SKM-1 treated with dmso at 0.1 percent for 144 hours (cell line): ENCODE results near the gene RNF19B.
"Not testable (repeated sequence)": the region's sequence is repeated elsewhere in the genome, so short reads cannot be mapped to it uniquely, and the experiment has no call there.

Experiments
- DNase-seq: peaks from one replicate; lab custom pipeline; 2025; ENCODE audit not compliant: unreplicated experiment; lab: John Stamatoyannopoulos, UW

Gene RNF19B

DNA sequence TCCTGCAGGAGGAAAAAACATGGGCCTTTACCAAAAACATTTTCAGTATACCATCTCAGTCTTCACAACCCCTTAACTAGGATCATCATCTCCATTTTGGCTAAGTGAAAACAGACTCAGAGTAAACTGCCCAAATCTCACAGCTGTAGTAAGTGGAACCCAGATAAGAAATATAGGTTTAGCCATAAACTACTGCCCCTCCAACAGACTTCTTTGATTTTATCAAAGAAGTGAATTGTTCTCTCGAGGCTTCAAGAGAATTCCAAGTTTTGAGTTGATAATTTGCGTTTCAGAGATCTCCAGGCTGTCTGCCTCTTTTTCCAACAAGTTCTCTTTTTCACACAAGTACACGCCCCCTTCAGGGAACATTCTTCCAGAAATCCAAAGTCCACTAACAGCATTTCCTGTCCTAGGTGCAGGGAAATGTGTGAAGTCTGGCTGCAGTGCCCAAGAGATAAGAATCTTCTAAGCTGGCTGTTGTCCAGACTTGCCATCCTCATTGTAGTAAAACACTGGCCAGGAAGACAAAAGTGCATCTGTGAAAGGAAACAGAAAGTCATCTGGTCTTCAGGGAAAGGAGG lies 30.8 kb downstream of the RNF19B start:
- no peak for DNase-seq

DNA sequence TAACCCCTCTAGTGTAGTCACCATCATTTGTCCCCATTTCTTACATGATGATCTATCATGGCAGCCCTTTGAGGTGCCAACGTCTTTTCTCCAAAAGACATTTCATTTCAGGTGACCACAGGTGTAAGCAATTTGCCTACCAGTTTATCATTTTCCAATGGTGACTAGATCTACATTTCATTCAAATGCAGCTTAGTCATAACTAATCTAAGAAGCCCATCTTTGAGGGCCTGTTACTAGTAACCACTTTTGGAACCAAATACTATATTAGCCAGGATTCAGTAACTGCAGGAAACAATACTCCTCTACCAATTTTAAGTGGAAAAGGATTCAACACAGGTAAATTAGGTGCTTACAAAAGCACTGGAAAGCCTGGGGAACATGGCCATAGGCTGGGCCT lies 32.8 kb downstream of the RNF19B start:
- DNase-seq, result no peak

DNA sequence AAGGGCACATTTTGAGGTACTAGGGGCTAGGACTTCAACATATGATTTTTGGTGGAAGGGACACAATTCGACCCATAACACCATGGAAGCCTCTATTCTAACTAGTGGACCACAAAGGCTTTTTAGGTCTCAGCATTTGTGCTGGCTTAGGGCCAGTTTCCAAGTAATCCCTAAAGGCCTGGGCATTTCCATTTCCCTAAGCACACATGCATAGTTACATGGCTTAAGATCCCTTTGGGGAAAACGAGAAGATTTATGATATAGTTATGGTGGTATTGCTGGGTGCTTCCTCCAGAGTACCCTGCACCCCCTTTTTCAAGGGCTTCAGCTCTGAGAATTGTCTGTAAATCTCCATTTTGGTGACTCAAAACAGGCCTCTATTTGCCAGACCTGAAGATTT lies 35.2 kb downstream of the RNF19B start:
- no peak for DNase-seq

DNA sequence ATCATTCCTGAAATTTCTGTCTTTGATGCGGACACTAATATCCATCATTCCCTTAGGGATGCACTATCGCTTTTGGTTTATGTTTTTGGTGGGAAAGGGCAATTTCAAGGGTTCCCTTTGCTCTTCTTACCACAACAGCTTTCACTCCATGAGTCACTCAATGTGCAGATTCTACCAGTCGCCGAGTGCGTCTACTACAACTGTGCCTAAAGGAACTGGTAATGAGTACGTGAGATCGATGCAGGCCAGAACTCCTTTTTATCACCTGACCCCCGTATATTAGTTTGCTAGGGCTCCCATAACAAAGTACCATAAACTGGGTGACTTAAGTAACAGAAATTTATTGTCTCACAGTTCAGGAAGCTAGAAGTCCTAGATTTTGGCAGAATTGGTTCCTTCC lies 35.9 kb downstream of the RNF19B start:
- no peak for DNase-seq

DNA sequence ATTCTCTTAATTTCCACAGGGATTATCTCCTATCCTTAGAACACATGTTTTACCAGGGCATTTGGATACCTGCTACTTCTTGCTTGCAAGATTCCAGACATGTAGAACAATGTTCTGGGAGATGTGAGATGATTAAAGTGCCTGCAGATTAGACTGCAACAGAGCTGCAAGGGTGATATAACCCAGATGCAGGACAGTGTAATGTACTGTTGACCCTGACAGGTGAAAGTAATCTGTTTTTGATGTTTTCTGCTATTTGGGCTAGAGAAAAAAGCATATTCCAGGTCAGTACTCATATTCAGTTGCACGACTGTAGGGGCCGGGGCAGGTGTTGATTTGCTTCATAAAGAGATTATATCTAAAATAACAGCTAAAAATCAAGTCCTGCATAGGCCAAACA lies 36.3 kb downstream of the RNF19B start:
- DNase-seq, result no peak

DNA sequence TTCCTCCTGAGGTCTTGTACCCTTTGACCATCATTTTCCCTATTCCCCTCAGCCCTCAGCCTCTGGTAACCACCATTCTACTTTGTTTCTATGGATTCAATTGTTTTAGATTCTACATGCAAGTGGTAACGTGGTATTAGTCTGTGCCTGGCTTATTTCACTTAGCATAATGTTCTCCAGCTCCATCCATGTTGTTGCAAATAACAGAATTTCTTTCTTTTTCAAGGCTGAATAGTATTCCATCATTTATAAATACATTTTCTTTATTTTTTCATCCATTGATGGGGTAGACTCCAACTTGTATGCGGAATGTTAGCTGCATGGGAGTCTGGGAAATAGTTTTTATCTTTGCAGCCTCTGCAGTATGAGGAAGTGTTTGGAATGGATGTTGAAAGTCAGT lies 37.2 kb downstream of the RNF19B start:
- no peak for DNase-seq

DNA sequence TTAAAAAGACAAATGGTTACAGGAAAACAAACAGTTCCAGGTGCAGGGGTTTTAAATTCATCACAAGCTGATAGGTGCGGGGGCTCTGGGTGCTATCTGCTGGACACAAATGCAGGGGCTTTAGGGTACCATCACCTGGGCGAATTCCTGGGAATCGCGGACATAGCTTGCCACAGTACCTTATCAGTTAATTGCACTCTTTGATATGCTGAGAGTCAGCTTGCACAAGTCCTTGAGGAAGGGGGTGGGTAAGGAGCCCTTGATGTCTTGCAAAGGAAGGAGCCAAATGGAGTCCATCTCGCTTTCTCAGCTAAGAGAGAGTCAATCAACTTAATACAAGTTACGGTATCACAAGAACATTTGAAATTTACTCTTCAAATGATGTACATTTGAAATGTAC lies 38.0 kb downstream of the RNF19B start:
- DNase-seq, result no peak

DNA sequence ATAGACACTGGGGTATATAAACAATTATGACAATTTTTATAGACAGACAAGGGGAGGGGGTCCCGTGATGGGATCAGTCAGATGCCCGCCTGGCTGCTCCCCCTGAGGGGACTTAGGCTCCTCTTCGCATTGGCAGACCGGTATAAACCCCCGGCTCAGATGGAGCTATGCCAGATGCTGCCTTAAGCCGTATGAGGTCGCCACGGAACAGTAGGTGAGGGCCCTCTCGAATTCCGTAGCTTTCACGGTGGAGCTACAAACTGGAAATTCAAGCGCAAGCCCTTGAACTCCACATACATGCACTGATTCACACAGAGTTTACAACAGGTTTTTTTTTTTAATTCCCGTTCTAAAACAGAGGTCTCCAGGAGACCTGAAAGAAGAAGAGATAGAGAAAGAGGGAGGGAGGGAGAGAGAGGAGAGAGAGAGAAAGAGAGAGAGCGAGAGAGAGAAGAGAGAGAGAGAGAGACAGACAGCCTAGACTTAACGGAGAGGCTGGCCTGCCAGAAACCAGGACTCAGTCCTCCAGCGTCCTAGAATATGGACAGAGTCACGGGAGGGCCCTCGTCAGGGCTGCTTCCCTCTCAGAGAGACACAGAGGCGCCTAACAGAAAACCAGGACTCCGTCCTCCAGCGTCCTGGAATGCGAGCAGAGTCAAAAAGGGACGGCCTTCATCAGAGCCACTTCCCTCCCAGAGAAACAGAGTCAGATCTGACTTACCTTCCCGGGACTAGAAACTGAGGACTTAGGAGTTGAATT lies 39.0 kb downstream of the RNF19B start:
- DNase-seq, result no peak

DNA sequence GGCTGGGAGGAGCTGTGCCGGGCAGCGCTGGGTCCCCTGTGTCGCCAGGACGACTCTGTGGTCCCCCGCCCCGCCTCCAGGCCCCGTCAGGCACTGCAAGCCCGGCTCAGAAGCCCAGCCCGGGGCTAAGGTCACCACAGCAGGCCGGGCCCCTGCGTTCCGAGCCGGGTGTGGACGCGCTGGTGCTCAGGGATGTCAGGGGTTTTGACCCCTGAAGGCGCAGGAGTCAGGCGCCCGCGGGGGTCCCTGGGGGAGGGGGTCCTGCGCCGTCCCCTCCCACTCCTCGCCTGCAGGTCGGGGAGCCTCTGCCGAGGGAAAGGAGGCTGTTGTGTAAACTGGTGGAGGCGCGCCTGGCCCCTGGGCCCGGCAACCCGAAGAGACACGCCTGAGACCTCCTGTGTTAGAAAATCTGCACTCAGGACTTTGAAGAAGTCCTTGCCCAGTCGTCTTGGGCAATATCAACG lies 39.7 kb downstream of the RNF19B start:
- DNase-seq, result no peak

DNA sequence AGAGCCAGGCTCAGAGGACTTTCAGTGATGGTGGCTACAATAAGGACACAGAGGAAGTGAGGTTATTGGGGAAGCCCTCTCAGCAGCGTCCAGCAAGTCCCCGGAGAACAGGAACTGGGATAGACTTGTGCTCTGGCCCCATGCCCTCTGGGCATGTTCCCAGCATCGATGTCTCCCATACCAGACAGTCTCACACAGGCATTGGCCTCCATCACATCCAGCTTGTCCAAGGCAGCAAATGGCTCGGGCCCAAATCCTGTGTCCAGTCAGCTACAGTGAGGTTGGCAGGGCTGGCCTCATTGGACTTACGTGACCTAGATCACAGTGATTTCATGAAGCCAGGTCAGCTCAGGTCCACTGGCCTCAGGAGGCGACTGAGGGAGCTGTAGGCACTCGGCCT lies 43.8 kb downstream of the RNF19B start:
- no peak for DNase-seq

DNA sequence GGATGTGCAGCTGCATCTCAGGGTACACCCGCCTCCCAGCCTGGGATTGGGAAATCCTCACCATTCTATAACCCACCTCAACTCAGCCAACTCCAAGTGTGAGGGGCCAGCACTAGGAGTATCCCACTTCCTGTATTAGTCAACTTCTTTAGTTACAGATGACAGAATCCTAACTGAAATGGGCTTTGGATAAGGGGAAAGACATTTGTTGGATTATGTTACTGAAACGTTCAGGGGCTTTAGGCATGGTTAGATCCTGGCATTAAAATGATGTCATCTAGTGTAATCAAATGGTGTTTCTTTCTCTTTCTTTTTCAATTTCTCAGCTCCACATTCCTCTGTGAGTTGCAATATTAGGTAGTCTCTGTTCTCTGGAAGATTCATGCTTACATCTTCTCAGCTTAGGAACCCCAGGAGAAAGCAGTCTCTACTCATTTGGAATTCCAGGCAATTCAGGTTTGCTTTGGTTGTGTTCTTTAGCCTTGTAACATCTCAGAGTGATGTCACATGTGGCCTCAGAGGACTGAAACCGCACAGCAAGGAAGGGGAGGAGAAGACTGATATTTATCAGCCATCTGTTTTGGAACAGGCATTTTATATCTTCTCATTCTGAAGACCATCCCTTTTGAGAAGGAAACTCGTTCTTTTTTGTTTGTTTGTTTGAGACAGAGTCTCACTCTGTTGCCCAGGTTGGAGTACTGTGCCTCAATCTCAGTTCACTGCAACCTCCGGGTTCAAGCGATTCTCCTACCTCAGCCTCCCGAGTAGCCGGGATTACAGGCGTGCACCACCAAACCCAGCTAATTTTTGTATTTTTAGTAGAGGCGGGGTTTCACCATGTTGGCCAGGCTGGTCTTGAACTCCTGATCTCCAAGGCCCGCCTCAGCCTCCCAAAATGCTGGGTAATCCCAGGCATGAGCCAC lies 44.5 kb downstream of the RNF19B start:
- DNase-seq, result no peak

DNA sequence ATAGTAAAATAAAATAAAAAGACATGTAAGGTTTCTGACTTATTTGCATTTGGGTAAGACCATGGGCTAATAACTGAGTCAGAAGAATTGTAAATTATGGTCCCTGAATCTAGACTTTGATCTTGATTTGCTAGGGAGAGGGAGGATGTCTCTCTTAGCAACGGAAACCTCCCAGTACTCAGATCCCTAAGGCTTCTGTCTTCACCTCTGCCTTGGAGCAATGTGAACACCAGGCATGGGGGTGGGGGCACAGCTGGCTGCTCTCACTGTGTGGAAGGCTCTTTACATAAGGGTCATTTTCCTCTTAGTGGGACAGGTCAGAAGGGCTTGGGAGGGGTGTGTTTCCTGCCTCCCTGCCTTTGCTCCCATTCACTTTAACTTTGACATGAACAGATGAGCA lies 46.4 kb downstream of the RNF19B start:
- DNase-seq, result no peak

DNA sequence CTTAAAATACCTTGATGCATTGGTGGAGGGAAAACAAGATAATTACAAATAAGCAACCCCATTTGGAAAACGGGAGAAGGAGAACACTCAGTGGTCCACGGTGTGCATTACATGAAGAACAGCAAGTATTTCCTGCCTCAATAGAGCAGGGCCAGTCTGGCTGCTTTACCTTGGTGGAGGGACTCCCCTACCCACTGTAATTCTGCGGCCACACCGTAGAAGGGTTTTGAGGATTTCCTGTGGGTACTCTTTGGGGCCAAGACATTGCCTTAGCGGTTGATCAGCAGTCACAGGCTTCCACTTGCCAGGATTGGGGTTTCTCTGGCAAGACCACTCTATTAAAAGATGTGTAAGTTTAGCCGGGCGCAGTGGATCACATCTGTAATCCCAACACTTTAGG lies 47.1 kb downstream of the RNF19B start:
- no peak for DNase-seq

DNA sequence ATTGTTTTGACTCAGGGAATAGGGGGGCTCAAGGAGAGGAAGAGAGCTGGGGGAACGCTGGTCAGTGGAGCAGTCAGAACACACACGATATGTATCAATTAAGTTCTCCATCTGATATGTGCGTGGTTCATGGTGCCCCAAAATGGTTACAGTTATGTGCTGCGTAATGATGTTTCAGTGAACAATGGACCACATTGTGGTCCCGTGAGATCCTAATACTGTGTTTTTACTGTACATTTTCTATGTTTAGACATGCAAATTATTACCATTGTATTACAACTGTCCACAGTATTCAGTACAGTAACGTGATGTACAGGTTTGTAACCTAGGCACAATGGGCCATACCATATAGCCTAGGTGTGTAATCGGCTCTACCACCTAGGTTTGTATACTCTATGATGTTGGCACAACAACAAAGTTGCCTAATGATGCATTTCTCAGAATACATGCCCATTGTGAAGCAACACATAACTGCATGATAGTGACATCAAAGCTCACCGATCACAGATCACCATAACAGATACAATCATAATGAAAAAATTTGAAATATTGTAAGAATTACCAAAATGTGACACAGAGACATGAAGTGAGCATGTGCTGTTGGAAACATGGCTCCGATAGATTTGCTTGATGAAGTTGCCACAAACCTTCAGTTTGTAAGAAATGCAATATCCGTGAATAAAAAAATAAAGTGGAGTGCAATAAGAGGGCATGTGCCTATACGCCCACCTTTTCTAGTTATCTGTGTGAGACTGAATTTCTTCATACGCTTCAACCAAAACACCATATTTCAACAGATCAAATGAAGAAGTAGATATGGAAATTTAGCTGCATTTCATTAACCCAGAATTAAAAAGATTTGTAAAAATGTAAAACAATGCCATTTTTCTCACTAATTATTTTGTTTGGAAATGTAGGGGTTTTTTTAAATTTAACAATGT lies 48.6 kb downstream of the RNF19B start:
- no peak for DNase-seq

DNA sequence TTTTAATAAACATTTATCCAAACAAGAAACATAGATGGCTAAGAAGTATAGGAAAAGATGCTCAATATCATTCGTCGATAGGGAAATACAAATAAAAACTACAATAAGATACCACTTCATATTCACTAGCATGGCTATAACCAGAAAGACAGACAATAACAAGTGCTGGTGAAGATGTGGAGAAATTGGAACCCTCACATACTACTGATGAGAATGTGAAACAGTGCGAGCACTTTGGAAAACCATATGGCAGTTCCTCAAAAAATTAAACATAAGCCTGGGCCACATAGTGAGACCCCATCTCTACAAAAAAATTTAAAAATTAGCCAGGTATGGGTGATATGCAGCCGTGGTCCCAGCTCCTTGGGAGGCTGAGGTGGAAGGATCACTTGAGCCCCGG lies 54.3 kb downstream of the RNF19B start:
- no peak for DNase-seq

DNA sequence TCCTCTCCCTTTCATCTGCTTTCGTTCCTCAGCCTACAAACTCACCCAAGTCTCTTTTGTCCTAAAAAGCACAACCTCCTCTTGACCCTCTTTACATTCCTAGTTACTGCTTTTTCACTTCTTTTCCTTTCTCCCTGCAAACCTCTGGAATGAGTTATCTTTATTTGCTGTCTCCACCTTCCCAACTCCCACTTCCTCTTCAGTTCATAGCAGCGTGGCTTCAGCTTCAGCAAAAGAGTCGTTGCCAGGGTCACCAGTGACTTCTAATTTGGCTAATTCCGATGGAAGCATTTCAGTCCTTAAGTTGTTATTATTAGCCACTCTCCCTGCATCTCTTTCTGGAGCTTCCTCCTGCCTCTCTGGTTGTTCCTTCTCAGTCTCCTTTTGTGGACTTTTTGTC lies 57.2 kb downstream of the RNF19B start:
- no peak for DNase-seq

DNA sequence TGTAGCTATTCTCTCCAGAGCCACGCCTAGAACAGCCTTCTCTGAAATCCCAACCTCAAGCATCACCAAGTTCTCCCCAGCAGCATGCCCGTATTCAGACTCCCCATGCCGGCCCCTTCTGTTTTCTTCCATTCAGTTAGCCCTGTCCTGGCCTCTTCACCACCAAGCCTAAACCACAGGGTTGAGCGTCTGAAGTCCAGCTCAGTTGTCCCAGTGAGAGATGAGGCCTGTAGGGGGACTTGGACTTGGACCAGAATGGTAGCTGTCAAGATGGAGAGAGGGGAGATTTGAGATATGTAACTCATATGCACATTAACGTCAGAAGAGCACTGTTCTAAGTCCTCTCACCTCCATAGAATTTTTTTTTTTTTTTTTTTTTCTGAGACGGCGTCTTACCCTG lies 58.0 kb downstream of the RNF19B start:
- no peak for DNase-seq

DNA sequence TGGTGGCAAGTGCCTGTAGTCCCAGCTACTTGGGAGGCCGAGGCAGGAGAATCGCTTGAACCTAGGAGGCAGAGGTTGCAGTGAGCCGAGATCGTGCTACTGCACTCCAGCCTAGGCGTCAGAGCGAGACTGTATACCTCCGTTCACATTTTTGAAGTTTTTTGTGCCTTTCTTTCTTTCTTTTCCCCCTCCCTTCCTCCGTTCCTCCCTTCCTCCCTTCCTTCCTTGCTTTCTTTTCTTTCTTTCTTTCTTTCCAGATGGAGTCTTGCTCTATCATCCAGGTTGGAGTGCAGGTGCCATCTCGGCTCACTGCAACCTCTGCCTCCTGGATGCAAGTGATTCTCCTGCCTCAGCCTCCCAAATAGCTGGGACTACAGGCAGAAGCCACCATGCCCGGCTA lies 59.0 kb downstream of the RNF19B start:
- not testable (repeated sequence) for DNase-seq

DNA sequence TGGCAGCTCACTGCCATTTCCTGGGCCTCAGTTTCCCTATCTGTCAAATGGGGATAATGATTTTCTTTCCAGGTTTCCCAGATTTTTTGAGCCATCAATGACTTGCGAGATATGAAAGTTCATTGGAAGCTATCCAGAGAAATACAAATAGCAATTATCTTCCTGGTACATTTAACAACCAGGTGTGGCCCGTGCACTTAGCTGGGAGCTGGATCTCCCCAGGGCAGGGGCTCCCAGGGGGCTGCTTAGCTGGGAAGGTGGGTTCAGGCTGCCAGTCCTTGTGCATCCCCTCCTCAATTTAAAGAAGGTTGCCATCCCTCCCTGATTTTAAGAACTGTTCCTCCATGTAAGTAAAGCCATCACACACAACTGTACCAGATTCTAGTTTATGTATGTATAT lies 59.8 kb downstream of the RNF19B start:
- DNase-seq, result no peak

DNA sequence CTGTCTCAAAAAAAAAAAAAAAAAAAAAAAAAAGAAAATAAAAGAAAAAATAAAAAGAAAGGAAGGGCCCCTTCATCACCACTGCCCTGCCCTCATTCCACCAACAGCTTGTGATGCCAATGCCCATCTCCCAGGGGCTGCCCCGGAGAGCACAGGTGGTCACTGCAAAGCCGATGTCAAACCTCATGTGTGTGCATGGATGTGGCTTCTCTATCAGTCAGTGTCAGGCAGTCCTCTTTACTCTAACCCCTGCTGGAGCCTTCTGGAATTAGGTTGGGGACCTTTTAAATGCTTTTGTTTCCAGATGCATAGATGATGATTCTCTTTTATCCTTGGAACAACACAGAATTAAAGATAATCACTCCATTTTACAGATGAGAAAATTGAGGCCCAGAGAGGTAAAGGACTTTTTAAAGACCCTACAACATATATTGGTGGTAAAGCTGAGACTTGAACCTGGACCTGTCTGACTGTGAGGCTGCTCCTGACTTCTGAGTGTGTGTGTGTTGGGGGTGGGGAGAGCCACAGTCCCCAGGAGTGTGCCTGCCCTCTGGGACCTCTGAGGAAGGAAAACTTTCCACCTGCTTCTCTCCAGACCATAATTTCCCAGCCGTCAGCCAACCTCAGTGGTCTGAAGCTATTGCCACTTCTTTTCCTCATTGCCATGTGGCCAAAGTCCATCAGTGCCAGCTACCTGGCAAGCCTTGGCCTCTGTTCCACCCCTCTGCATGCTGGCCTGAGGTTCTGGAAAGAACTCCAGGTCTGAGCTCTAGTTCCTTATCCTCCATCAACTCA lies 60.4 kb downstream of the RNF19B start:
- no peak for DNase-seq
